Activated T-cell treated with anti-CD3 and anti-CD28 coated beads, Interleukin-2, amount 50 U/mL, for 4 hours (primary cell): ENCODE data around the gene CHCHD6. TPM values are rescaled to one million over a fixed set of nuclear protein-coding genes. Genes with fewer than 3 reads are reported as not detected.
A peak's percentile ranks its signal among the peaks of the same experiment; 100 is the strongest.

Experiments
- ATAC-seq, 2 donors: fragments of 200-7000 bp; cut with Tn5 transposase; one replicate each; pipeline ENCODE4 v1.10.0; 2021
- DNase-seq: peaks from one replicate; pipeline ENCODE4 v3.0.0-alpha.2; 2020
- H3K27me3 Mint-ChIP-seq: one replicate; pipeline ENCODE4 v1.8.0; 2021; ENCODE audit warnings: low read depth, mixed read lengths
- H3K36me3 Mint-ChIP-seq: one replicate; pipeline ENCODE4 v1.8.0; 2022; ENCODE audit warnings: mixed read lengths; ENCODE audit not compliant: insufficient read depth
- H3K4me1 Mint-ChIP-seq: one replicate; pipeline ENCODE4 v1.8.0; 2021; ENCODE audit warnings: low read depth, mixed read lengths
- H3K4me3 Mint-ChIP-seq: one replicate; pipeline ENCODE4 v1.8.0; 2021; ENCODE audit warnings: mild to moderate bottlenecking, moderate library complexity, mixed read lengths
- H3K9me3 Mint-ChIP-seq: one replicate; pipeline ENCODE4 v1.8.0; 2021; ENCODE audit warnings: mixed read lengths
- total RNA-seq, 3 donors: library from RNA; stranded (reverse); gene quantifications; one replicate each; pipeline ENCODE4 v1.2.1, GENCODE V29; 2021

Gene CHCHD6
- total RNA-seq, 3 donors from 2014 or later = 17.9 to 23.6 (median 21.4) TPM

DNA sequence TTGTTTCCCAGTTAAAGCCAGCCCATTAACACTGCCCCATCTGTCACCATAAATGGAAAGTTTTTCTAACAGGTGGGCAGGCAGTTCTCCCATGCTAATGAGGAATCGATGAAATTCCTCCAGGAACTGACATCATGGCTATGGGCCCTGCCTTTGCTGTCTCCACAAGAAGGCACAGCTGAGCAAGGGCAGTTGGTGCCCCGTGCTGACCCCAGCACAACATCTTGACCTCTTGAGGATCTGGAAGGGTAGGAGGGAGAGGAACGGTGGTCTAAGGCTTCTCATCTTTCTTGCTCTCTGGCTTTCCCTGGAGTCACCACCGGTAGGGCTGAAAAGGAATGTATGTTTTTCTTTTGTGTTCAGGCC is 46.7 kb downstream of the CHCHD6 start:
- Mint-ChIP-seq H3K36me3 (peaks cover 3% of the 10 kb centered on the region), H3K4me1 (peaks cover 10% of the 10 kb centered on the region), H3K4me3 (no peak overlapping the region), H3K27me3 (no peaks in the 10 kb centered on the region), H3K9me3 (no peaks in the 10 kb centered on the region)
- no peak for DNase-seq
- ATAC-seq = no peak

GRCh38 chr3:126751611-126752302 is 47.7 kb downstream of the CHCHD6 start:
- H3K36me3 Mint-ChIP-seq = peaks cover 3% of the 10 kb centered on the region
- no peaks in the 10 kb centered on the region for H3K27me3 Mint-ChIP-seq
- no peaks in the 10 kb centered on the region for H3K9me3 Mint-ChIP-seq

GRCh38 chr3:126752303-126753190 is 48.5 kb downstream of the CHCHD6 start:
- peak; percentile 65 to 72 for ATAC-seq
- H3K9me3 Mint-ChIP-seq = no peaks in the 10 kb centered on the region
- peak; percentile 20 for DNase-seq
- H3K27me3 Mint-ChIP-seq = no peaks in the 10 kb centered on the region
- H3K36me3 Mint-ChIP-seq = peaks cover 6% of the 10 kb centered on the region
- peaks cover 10% of the 10 kb centered on the region for H3K4me1 Mint-ChIP-seq
- H3K4me3 Mint-ChIP-seq = no peak overlapping the region

More at GRCh38 chr3:126751611-126752302, 47.7 kb downstream of the CHCHD6 start:
- Mint-ChIP-seq H3K4me1 (peaks cover 10% of the 10 kb centered on the region), H3K4me3 (no peak overlapping the region)
- ATAC-seq = no peak
- no peak for DNase-seq

GRCh38 chr3:126753191-126754160 is 49.4 kb downstream of the CHCHD6 start:
- no peak for DNase-seq
- no peaks in the 10 kb centered on the region for H3K9me3 Mint-ChIP-seq
- no peaks in the 10 kb centered on the region for H3K27me3 Mint-ChIP-seq
- no peak overlapping the region for H3K4me3 Mint-ChIP-seq
- ATAC-seq = no peak
- H3K4me1 Mint-ChIP-seq = peaks cover 7% of the 10 kb centered on the region
- H3K36me3 Mint-ChIP-seq = peaks cover 4% of the 10 kb centered on the region

GRCh38 chr3:126755866-126756265 is 51.8 kb downstream of the CHCHD6 start:
- DNase-seq (no peak), ATAC-seq (no peak)
- Mint-ChIP-seq H3K27me3 (no peaks in the 10 kb centered on the region), H3K4me1 (no peaks in the 10 kb centered on the region), H3K36me3 (peaks cover 13% of the 10 kb centered on the region), H3K4me3 (no peak overlapping the region), H3K9me3 (no peaks in the 10 kb centered on the region)

GRCh38 chr3:126758026-126758425 is 54.0 kb downstream of the CHCHD6 start:
- ATAC-seq = no peak
- Mint-ChIP-seq H3K4me1 (no peaks in the 10 kb centered on the region), H3K27me3 (no peaks in the 10 kb centered on the region)

GRCh38 chr3:126758882-126759281 is 54.8 kb downstream of the CHCHD6 start:
- no peak for ATAC-seq
- Mint-ChIP-seq H3K9me3 (no peaks in the 10 kb centered on the region), H3K27me3 (no peaks in the 10 kb centered on the region), H3K4me1 (no peaks in the 10 kb centered on the region), H3K4me3 (no peak overlapping the region), H3K36me3 (peaks cover 14% of the 10 kb centered on the region)
- no peak for DNase-seq

More at GRCh38 chr3:126758026-126758425, 54.0 kb downstream of the CHCHD6 start:
- H3K36me3 Mint-ChIP-seq = peaks cover 14% of the 10 kb centered on the region
- no peak for DNase-seq
- no peaks in the 10 kb centered on the region for H3K9me3 Mint-ChIP-seq
- H3K4me3 Mint-ChIP-seq = no peak overlapping the region

DNA sequence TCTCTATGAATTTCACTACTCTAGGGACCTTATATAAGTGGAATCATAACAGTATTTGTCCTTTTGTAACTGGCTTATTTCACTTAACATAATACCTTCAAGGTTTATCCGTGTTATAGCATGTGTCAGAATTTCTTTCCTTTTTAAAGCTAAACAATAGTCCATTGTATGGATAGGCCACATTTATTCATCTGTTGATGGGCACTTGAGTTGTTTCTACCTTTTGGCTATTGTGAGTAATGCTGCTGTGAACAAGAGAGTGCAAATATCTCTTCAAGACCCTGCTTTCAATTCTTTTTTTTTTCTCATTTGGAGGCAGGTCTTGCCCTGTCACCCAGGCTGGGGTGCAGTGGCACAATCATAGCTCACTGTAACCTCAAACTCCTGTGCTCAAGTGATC is 56.5 kb downstream of the CHCHD6 start:
- DNase-seq (no peak), ATAC-seq (no peak)
- no peaks in the 10 kb centered on the region for H3K27me3 Mint-ChIP-seq
- H3K4me3 Mint-ChIP-seq = no peak overlapping the region
- H3K4me1 Mint-ChIP-seq = no peaks in the 10 kb centered on the region
- H3K9me3 Mint-ChIP-seq = no peaks in the 10 kb centered on the region
- peaks cover 28% of the 10 kb centered on the region for H3K36me3 Mint-ChIP-seq

GRCh38 chr3:126763035-126763434 is 59.0 kb downstream of the CHCHD6 start:
- Mint-ChIP-seq H3K4me1 (no peaks in the 10 kb centered on the region), H3K4me3 (no peak overlapping the region), H3K9me3 (peaks cover 6% of the 10 kb centered on the region), H3K36me3 (peaks cover 37% of the 10 kb centered on the region), H3K27me3 (no peaks in the 10 kb centered on the region)
- ATAC-seq (no peak), DNase-seq (no peak)

DNA sequence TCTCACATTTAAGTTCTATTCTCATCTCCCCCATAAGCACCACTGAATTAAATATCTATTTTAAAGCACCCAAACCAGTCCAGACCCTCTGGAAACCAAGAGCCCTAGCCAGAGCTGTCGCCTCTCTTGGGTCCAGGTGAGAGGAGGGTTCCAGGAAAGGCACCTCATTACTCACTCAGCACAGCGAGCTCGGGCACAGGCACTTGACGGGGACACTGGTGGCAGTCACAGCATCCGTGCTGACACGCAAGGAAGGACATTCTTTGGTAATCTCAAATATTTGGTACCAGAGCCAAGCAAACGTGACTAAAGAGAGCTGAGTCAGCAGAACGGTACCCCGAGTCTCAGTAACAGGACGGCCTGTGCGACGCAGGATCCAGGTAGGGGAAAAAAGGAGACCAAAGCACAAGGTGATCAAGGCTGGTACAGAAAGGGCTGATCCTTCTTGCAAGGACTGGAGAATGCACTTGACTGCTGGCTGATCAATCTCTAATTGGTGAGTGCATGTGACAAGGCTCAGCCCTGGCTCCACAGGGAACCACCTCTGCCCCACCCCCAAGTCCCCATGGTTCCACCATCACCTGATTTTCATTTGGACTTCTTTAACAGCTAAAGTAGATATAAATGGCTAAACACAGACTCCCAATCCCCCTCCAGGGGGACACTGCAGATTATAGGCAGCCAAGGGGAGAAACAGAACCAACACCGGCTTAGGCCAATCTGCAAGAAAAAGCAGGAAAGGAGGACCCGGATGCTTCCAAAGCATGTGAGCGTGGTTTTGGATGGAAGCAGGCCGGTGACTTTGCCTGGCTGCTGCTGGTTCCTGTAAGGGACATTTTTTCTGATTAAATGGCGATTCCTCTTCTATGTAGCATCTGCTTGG is 61.4 kb downstream of the CHCHD6 start:
- ATAC-seq (no peak), DNase-seq (no peak)
- Mint-ChIP-seq H3K4me3 (no peak overlapping the region), H3K36me3 (peaks cover 37% of the 10 kb centered on the region), H3K27me3 (no peaks in the 10 kb centered on the region), H3K4me1 (no peaks in the 10 kb centered on the region), H3K9me3 (peaks cover 17% of the 10 kb centered on the region)

- no peaks in the 10 kb centered on the region for H3K27me3 Mint-ChIP-seq
- peaks cover 20% of the 10 kb centered on the region for H3K9me3 Mint-ChIP-seq
- no peak overlapping the region for H3K4me3 Mint-ChIP-seq
- ATAC-seq (no peak), DNase-seq (no peak)
- no peaks in the 10 kb centered on the region for H3K4me1 Mint-ChIP-seq
- H3K36me3 Mint-ChIP-seq = peaks cover 39% of the 10 kb centered on the region
These were observed 62.6 kb downstream of the CHCHD6 start for GRCh38 chr3:126766653-126767052.

DNA sequence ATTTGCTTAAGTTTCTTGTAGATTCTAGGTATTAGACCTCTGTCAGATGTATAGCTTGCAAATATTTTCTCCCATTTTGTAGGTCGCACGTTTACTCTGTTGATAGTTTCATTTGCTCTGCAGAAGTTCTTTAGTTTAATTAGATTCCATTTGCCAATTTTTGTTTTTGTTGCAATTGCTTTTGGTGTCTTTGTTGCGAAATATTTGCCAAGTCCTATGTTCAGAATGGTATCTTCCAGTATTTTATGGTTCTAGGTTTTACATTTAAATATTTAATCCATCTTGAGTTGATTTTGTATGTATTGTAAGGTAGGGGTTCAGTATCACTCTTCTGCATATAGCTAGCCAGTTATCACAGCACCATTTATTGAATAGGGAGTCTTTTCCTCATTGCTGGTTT is 64.9 kb downstream of the CHCHD6 start:
- Mint-ChIP-seq H3K9me3 (peaks cover 29% of the 10 kb centered on the region), H3K4me1 (no peaks in the 10 kb centered on the region), H3K27me3 (no peaks in the 10 kb centered on the region), H3K4me3 (no peak overlapping the region), H3K36me3 (peaks cover 44% of the 10 kb centered on the region)
- ATAC-seq (no peak), DNase-seq (no peak)

DNA sequence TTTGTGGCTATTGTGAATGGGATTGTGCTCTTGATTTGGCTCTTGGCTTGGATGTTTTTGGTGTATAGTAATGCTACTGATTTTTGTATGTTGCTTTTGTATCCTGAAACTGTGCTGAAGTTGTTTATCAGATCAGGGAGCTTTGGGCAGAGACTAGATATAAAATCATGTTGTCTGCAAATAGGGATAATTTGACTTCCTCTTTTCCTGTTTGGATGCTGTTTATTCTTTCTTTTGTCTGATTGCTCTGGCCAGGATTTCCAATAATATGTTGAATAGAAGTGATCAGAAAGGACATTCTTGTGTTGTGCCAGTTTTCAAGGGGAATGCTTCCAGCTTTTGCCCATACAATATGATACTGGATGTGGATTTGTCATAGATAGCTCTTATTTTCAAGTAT is 66.1 kb downstream of the CHCHD6 start:
- Mint-ChIP-seq H3K9me3 (peaks cover 29% of the 10 kb centered on the region), H3K4me3 (no peak overlapping the region), H3K27me3 (no peaks in the 10 kb centered on the region), H3K4me1 (no peaks in the 10 kb centered on the region), H3K36me3 (peaks cover 35% of the 10 kb centered on the region)
- DNase-seq = no peak
- no peak for ATAC-seq
